ENCODE results near the gene GBA2. TPM values are rescaled to one million over a fixed set of nuclear protein-coding genes. Genes with fewer than 3 reads are reported as not detected.

GBA2 gene
- total RNA-seq, 2 donors from 2014 or later = 107 to 117 TPM

DNA sequence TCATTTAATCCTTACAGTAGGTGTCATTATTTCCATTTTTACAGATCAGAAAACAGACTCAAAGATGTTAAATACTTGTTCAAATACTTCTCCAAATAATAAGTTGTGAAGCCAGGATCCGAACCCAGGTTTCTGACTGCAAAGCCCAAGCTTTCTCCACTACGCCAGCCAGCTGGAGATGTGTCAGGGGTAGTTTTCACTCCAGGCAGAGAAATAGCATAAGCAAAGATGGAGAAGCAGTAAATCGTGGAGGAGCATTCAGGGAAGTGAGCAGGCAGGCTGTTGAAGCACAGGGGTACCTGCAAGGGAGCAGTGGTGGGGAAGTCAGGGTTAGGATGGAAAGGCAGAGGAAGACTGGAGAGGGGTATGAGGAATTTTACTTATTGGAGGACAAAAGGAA, 19.9 kb downstream of the GBA2 start:
- Mint-ChIP-seq H3K9me3 (no peaks in the 10 kb centered on the region), H3K27me3 (ENCODE audit: insufficient read depth) (no peaks in the 10 kb centered on the region), H3K36me3 (ENCODE audit: low read depth) (peaks cover 19% of the 10 kb centered on the region), H3K4me1 (peaks cover 20% of the 10 kb centered on the region), H3K27ac (no peak overlapping the region), H3K4me3 (no peak overlapping the region)
- 88 to 93% methylated on average over 3 of the region's 3 CpGs for WGBS, 2 experiments (ENCODE audit: insufficient coverage in 1 of 2, insufficient read length in 1 of 2)
- TF ChIP-seq, protein P1, sequence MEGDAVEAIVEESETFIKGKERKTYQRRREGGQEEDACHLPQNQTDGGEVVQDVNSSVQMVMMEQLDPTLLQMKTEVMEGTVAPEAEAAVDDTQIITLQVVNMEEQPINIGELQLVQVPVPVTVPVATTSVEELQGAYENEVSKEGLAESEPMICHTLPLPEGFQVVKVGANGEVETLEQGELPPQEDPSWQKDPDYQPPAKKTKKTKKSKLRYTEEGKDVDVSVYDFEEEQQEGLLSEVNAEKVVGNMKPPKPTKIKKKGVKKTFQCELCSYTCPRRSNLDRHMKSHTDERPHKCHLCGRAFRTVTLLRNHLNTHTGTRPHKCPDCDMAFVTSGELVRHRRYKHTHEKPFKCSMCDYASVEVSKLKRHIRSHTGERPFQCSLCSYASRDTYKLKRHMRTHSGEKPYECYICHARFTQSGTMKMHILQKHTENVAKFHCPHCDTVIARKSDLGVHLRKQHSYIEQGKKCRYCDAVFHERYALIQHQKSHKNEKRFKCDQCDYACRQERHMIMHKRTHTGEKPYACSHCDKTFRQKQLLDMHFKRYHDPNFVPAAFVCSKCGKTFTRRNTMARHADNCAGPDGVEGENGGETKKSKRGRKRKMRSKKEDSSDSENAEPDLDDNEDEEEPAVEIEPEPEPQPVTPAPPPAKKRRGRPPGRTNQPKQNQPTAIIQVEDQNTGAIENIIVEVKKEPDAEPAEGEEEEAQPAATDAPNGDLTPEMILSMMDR (conservative IDR thresholded peaks at IDR 0.05) = no peak
- Histone ChIP-seq H3K27ac (ENCODE audit: low read depth, low read length) (no peak overlapping the region), H3K4me1 (ENCODE audit: control insufficient read depth, insufficient read depth, low read length) (peaks cover 13% of the 10 kb centered on the region), H3K36me3 (ENCODE audit: control insufficient read depth, insufficient read depth, low read length) (peaks cover 24% of the 10 kb centered on the region), H3K4me3 (ENCODE audit: low read length) (peak overlapping the region; percentile 97), H3K9ac (ENCODE audit: extremely low read depth, low read length, poor library complexity, severe bottlenecking) (peak overlapping the region; percentile 60), H3K27me3 (ENCODE audit: control insufficient read depth, insufficient read depth, low read length, poor library complexity, severe bottlenecking) (no peaks in the 10 kb centered on the region), H3K9me3 (ENCODE audit: control insufficient read depth, low read length) (no peaks in the 10 kb centered on the region)
- DNase-seq = no peak

- peak overlapping the region; percentile 97 for H3K4me3 ChIP-seq (ENCODE audit: low read length)
- TF ChIP-seq, protein P1 (conservative IDR thresholded peaks at IDR 0.05) = no peak
- peak overlapping the region; percentile 86 for H3K27ac ChIP-seq (ENCODE audit: low read depth, low read length)
- Mint-ChIP-seq H3K4me1 (peaks cover 18% of the 10 kb centered on the region), H3K9me3 (no peaks in the 10 kb centered on the region), H3K27me3 (ENCODE audit: insufficient read depth) (no peaks in the 10 kb centered on the region), H3K27ac (no peak overlapping the region), H3K36me3 (ENCODE audit: low read depth) (peaks cover 26% of the 10 kb centered on the region), H3K4me3 (no peak overlapping the region)
- peaks cover 30% of the 10 kb centered on the region for H3K36me3 ChIP-seq (ENCODE audit: control insufficient read depth, insufficient read depth, low read length)
- 17 to 18% methylated on average over 5 to 10 of the region's 10 CpGs for WGBS, 2 experiments (ENCODE audit: insufficient coverage in 1 of 2, insufficient read length in 1 of 2)
- peak overlapping the region; percentile 60 for H3K9ac ChIP-seq (ENCODE audit: extremely low read depth, low read length, poor library complexity, severe bottlenecking)
- peak; percentile 80 for DNase-seq
- H3K9me3 ChIP-seq (ENCODE audit: control insufficient read depth, low read length) = no peaks in the 10 kb centered on the region
- H3K4me1 ChIP-seq (ENCODE audit: control insufficient read depth, insufficient read depth, low read length) = peaks cover 13% of the 10 kb centered on the region
- no peaks in the 10 kb centered on the region for H3K27me3 ChIP-seq (ENCODE audit: control insufficient read depth, insufficient read depth, low read length, poor library complexity, severe bottlenecking)
Measured at GRCh38 chr9:35728041-35728971, 20.7 kb downstream of the GBA2 start.

DNA sequence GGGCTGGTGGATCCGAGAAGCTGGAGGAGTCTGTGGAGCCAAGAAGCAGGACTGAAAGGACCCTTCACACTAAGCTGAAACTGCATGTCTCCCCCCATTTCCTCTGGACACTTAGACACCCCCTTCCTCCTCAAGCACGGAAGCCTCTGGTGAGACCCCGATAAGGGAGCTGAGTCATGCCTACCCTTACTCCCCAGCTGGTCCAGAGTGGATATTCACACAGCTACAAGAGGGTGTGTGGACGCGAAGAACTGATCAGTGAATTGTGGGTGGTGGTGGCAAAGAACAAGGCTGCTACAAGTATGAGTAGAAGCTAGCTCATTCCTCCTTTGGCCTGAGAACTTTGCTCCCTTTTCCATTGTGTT, 21.4 kb downstream of the GBA2 start:
- Histone ChIP-seq H3K36me3 (ENCODE audit: control insufficient read depth, insufficient read depth, low read length) (peaks cover 35% of the 10 kb centered on the region), H3K27ac (ENCODE audit: low read depth, low read length) (peak overlapping the region; percentile 86), H3K4me1 (ENCODE audit: control insufficient read depth, insufficient read depth, low read length) (peaks cover 13% of the 10 kb centered on the region), H3K9ac (ENCODE audit: extremely low read depth, low read length, poor library complexity, severe bottlenecking) (peak overlapping the region; percentile 60), H3K27me3 (ENCODE audit: control insufficient read depth, insufficient read depth, low read length, poor library complexity, severe bottlenecking) (no peaks in the 10 kb centered on the region), H3K4me3 (ENCODE audit: low read length) (peak overlapping the region; percentile 97), H3K9me3 (ENCODE audit: control insufficient read depth, low read length) (no peaks in the 10 kb centered on the region)
- DNase-seq = no peak
- H3K27ac Mint-ChIP-seq = no peak overlapping the region
- peaks cover 13% of the 10 kb centered on the region for H3K4me1 Mint-ChIP-seq
- 35 to 62% methylated on average over 4 to 5 of the region's 5 CpGs for WGBS, 2 experiments (ENCODE audit: insufficient coverage in 1 of 2, insufficient read length in 1 of 2)
- H3K36me3 Mint-ChIP-seq (ENCODE audit: low read depth) = peaks cover 31% of the 10 kb centered on the region
- no peaks in the 10 kb centered on the region for H3K27me3 Mint-ChIP-seq (ENCODE audit: insufficient read depth)
- no peaks in the 10 kb centered on the region for H3K9me3 Mint-ChIP-seq
- no peak overlapping the region for H3K4me3 Mint-ChIP-seq
- TF ChIP-seq, protein P1 (conservative IDR thresholded peaks at IDR 0.05) = no peak
